Thyroid gland (tissue), 4 donors: ENCODE data around the gene COTL1.

ENCODE experiments used
- POLR2A ChIP-seq, 2 donors: fragments of 450-650 bp; IDR thresholded peaks; one replicate each; pipeline ENCODE4 v1.6.1; 2017; ENCODE audit warnings: antibody characterized with exemption in 2 of 2, mild to moderate bottlenecking in 2 of 2, moderate library complexity in 1 of 2
- TF ChIP-seq, protein P1 (sequence below), 6 experiments: fragments of 200-600 bp in 3 of 6; fragments of 450-650 bp in 3 of 6; sonication (generic) in 3 of 6; IDR thresholded peaks; one replicate each; pipeline ENCODE4 v1.5.1; 2016 to 2019; ENCODE audit warnings: antibody characterized with exemption in 6 of 6, mild to moderate bottlenecking in 2 of 6, inconsistent platforms in 1 of 6, moderate library complexity in 1 of 6

DNA sequence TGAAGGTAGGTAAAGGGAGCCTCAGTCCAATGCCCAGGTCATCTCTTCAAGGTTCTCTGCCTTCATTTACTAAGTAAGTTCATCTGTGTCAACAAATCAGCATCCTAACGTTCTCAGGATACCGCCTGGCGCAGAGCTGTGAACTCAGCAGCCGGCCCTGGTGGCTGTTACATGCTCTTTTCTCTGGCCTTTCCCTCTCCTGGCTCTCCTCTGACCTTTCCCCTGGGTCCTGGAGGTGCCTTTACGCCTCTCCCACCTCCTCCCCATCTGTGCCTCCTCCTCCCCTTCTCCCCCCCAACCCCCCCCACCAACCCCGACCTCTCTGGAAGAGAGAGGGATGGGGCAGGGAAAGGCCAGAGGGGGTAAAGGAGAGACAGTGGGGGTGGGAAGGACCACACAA is 19.5 kb downstream of the COTL1 start:
- TF ChIP-seq POLR2A (IDR thresholded peaks at IDR 0.05), result no peak
- TF ChIP-seq, protein P1, sequence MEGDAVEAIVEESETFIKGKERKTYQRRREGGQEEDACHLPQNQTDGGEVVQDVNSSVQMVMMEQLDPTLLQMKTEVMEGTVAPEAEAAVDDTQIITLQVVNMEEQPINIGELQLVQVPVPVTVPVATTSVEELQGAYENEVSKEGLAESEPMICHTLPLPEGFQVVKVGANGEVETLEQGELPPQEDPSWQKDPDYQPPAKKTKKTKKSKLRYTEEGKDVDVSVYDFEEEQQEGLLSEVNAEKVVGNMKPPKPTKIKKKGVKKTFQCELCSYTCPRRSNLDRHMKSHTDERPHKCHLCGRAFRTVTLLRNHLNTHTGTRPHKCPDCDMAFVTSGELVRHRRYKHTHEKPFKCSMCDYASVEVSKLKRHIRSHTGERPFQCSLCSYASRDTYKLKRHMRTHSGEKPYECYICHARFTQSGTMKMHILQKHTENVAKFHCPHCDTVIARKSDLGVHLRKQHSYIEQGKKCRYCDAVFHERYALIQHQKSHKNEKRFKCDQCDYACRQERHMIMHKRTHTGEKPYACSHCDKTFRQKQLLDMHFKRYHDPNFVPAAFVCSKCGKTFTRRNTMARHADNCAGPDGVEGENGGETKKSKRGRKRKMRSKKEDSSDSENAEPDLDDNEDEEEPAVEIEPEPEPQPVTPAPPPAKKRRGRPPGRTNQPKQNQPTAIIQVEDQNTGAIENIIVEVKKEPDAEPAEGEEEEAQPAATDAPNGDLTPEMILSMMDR (IDR thresholded peaks at IDR 0.05), result no peak
